ENCODE measurements around the gene FABP3.

GRCh38 chr1:31400393-31400792 lies 27.5 kb upstream of the FABP3 start:
- TF ChIP-seq EZH2 (optimal IDR thresholded peaks at IDR 0.05; ENCODE audit: low read depth, low read length) = no peak
- TF ChIP-seq CTCF (IDR thresholded peaks at IDR 0.05; ENCODE audit: low read length) = no peak

All from MM.1S (cell line).